Ovary (tissue), 9 donors: ENCODE results near the gene PRM2. TPM values are rescaled to one million over a fixed set of nuclear protein-coding genes. Genes with fewer than 3 reads are reported as not detected.
"Not testable (repeated sequence)": the region's sequence is repeated elsewhere in the genome, so short reads cannot be mapped to it uniquely, and the experiment has no call there.

Experiments used
- DNase-seq, 5 donors: peaks; one replicate each; pipeline ENCODE4 v3.0.0-alpha.2; 2019 to 2020
- H3K27ac ChIP-seq, 2 donors: fragments of 200-600 bp; one replicate each; pipeline versions ENCODE4 v1.5.1 to v1.8.0; 2019 to 2022
- H3K27me3 ChIP-seq: fragments of 200-600 bp; one replicate; pipeline ENCODE4 v1.8.0; 2022
- H3K36me3 ChIP-seq: fragments of 200-600 bp; sonication (generic); one replicate; pipeline ENCODE4 v1.5.1; 2019
- H3K4me1 ChIP-seq: one replicate; pipeline ENCODE4 v1.8.1; 2013; ENCODE audit warnings: mild to moderate bottlenecking, moderate library complexity; ENCODE audit not compliant: insufficient read depth
- H3K4me3 ChIP-seq: fragments of 200-600 bp; sonication (generic); one replicate; pipeline ENCODE4 v1.5.1; 2017
- H3K9me3 ChIP-seq, 2 donors: fragments of 200-600 bp in 1 of 2; sonication (generic) in 1 of 2; one replicate each; pipeline versions ENCODE4 v1.5.1 to v1.8.1; 2013 to 2019; ENCODE audit warnings: mild to moderate bottlenecking in 1 of 2, moderate library complexity in 1 of 2
- EP300 ChIP-seq: sonication (generic); formaldehyde crosslinking; IDR thresholded peaks from one replicate; pipeline ENCODE4 v1.6.1; 2017; ENCODE audit warnings: antibody characterized with exemption
- POLR2A ChIP-seq: fragments of 450-650 bp; IDR thresholded peaks from one replicate; pipeline ENCODE4 v1.6.1; 2017; ENCODE audit warnings: antibody characterized with exemption, mild to moderate bottlenecking, moderate library complexity
- WGBS, 3 donors: extraction: QIAGEN DNeasy Blood & Tissue Kit in 1 of 3; methylation state at CpG; one replicate each; pipeline versions ENCODE4 v1.1.5 to v1.1.7; 2013 to 2017; 5-methylcytosine and 5-hydroxymethylcytosine counted together
- intact Hi-C, 4 donors: fragments of 100-400 bp; cut with DNase I; formaldehyde crosslinking; loops; one replicate each; pipeline versions ENCODE4 v1.11.0 to v1.15.1; 2022 to 2023
- polyA plus RNA-seq, 2 donors: library from polyadenylated mRNA; stranded (reverse); fragments of 200-250 nt in 1 of 2; fragments of 350-450 nt in 1 of 2; fragmentation: Illumina TruSeq in 1 of 2; extraction: RNeasy Lipid Tissue Mini Kit (QIAGEN cat#74804) in 1 of 2; gene quantifications; one replicate each; pipeline ENCODE4 v1.2.3, GENCODE V29; 2013 to 2014
- total RNA-seq, 7 donors: library from RNA; depleted of rRNA in 2 of 7; stranded (reverse); fragments of >200 nt in 2 of 7; fragmentation: NEBNext Ultra II Directional in 3 of 7; extraction: Animal tissue kit (Norgen Biotek cat#: 25700) in 3 of 7; gene quantifications; one replicate each; pipeline versions ENCODE4 v1.1.0 to v1.2.4, GENCODE V29; 2016 to 2023
- TF ChIP-seq, protein P1 (sequence below), 3 donors: fragments of 450-650 bp in 2 of 3; fragments of 200-600 bp in 1 of 3; IDR thresholded peaks; one replicate each; pipeline versions ENCODE4 v1.5.1 to v1.8.0; 2016 to 2022; ENCODE audit warnings: antibody characterized with exemption in 3 of 3, mild to moderate bottlenecking in 1 of 3
- donor health status: DM: no; HTN: no; CAD: no; lungs with moderate emphysema.
- donor health status: DM: no; HTN: no; CAD: no.
- donor health status: Bipolar disorder and iron deficiency.
- donor health status: DM: yes; HTN: yes; CAD: no.
- donor health status: DM: no; HTN: no; CAD: no.
- donor health status: DM: yes; HTN: yes; CAD: no.

Gene PRM2
- total and polyA plus RNA-seq, 9 donors = not detected

DNA sequence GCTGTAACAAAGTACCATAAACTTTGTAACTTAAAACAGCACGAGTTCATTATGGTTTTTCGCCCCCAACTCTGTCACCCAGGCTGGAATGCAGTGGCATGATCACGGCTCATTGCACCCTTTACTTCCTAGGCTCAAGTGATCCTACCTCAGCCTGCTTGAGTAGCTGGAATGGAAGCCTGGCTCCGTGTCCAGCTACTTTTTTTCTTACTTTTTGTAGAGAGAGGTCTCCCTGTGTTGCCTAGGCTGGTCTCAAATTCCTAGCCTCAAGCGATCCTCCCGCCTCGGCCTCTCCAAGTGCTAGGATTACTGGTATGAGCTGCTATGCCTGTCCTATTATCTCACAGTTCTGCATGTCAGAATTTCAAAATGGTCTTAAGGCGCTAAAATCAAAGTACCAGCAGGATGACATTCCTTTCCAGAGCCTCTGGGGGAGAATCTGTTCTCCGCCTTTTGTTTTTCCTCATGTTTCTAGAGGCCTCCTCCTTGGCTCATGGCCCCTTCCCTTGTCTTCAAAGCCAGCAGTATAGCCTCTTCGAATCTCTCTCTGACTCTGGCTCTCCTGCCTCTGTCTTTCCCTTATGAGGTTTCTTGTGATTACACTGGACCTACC lies 14.9 kb upstream of the PRM2 start:
- no peak overlapping the region for H3K27ac ChIP-seq
- H3K9me3 ChIP-seq = no peaks in the 10 kb centered on the region
- no peak overlapping the region for H3K4me3 ChIP-seq
- intact Hi-C loops = no loop called here
- no peaks in the 10 kb centered on the region for H3K4me1 ChIP-seq
- H3K36me3 ChIP-seq = no peaks in the 10 kb centered on the region
- no peak for DNase-seq
- no peak for TF ChIP-seq POLR2A
- TF ChIP-seq, protein P1, sequence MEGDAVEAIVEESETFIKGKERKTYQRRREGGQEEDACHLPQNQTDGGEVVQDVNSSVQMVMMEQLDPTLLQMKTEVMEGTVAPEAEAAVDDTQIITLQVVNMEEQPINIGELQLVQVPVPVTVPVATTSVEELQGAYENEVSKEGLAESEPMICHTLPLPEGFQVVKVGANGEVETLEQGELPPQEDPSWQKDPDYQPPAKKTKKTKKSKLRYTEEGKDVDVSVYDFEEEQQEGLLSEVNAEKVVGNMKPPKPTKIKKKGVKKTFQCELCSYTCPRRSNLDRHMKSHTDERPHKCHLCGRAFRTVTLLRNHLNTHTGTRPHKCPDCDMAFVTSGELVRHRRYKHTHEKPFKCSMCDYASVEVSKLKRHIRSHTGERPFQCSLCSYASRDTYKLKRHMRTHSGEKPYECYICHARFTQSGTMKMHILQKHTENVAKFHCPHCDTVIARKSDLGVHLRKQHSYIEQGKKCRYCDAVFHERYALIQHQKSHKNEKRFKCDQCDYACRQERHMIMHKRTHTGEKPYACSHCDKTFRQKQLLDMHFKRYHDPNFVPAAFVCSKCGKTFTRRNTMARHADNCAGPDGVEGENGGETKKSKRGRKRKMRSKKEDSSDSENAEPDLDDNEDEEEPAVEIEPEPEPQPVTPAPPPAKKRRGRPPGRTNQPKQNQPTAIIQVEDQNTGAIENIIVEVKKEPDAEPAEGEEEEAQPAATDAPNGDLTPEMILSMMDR (IDR thresholded peaks at IDR 0.05) = no peak
- no peak for TF ChIP-seq EP300
- WGBS, 3 donors = 52 to 55% (median 53%) methylated on average over 10 of the region's 10 CpGs
- H3K27me3 ChIP-seq = no peaks in the 10 kb centered on the region

DNA sequence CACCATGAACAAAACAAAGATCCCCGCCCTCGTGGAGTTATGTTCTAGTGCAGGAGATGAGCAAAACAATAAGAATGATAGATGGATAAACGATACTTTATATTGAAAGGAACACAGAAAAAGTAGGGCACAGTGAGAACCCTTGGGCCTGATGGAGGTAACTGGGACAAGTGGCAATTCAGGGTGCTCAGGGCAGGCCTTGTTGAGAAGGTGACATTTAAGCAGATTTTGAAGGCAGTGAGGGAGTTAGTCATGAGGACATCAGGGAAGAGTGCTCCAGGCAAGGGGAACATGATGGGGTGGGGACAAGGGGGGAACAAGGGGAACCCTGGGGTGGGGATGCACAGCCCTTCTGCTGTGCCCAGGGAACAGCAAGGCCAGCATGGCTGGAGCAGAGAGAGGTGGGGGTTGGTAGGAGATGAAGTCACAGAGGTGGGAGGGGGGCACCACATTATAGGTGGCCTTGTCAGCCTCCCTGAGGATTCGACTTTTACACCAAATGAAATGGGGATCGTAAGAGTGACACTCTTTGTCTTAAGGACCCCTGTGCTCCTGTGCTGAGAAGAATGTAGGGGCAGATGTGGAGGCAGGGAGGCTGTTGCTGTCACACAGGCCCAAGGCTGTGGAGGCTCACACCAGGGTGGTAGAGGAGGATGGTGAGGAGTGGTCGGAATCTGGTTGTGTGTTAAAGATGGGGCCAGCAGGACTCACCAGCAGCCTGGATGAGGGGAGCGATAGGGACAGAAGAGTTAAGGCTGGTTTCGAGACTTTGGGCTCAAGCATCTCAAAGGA lies 14.0 kb upstream of the PRM2 start:
- 91 to 95% (median 94%) methylated on average over 8 of the region's 8 CpGs for WGBS, 3 donors
- no peaks in the 10 kb centered on the region for H3K36me3 ChIP-seq
- intact Hi-C loops = no loop called here
- no peak overlapping the region for H3K4me3 ChIP-seq
- TF ChIP-seq EP300 (no peak), POLR2A (no peak)
- TF ChIP-seq, protein P1 (IDR thresholded peaks at IDR 0.05) = no peak
- no peaks in the 10 kb centered on the region for H3K27me3 ChIP-seq
- H3K9me3 ChIP-seq = no peaks in the 10 kb centered on the region
- H3K4me1 ChIP-seq = no peaks in the 10 kb centered on the region
- no peak overlapping the region for H3K27ac ChIP-seq
- no peak for DNase-seq

DNA sequence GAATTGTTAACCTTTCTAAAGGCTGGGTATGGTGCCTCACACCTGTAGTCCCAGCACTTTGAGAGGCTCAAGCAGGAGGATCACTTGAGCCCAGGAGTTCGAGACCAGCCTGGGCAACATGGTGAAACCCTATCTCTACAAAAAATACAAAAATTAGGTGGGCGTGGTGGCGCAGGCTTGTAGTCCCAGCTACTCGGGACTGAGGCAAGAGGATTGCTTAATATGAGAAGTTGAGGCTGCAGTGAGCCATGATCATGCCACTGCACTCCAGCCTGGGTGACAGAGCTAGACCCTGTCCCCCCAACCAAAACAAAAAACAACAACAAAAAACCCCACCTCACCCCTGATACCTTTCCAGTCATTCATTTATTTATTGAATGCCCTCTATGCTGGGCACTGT lies 13.4 kb upstream of the PRM2 start:
- H3K27ac ChIP-seq, H3K27me3 ChIP-seq, H3K36me3 ChIP-seq, H3K9me3 ChIP-seq, H3K4me3 ChIP-seq, DNase-seq, intact Hi-C loops, H3K4me1 ChIP-seq: not testable (repeated sequence)
- WGBS, 3 donors = 90 to 95% (median 93%) methylated on average over 4 of the region's 4 CpGs

DNA sequence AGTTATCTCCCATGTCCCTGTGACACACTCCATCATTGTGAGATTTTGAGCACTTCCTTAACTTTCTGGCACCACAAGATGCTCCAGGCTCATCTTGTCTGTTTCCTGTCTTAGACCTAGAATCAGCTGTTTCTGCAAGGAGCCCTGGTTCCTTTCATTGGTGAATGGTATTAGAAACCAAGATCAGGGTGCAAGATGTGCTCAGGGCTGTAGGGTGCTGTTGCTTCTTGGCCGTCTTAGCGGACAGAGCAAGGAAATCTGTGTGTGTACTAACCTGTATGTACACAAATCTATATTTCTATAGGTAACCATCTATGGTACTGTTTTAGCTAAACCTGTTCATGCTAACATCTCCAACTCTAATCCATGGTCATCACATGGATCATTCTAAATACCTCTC lies 12.9 kb upstream of the PRM2 start:
- 96 to 100% (median 96%) methylated on average over 2 of the region's 2 CpGs for WGBS, 3 donors
- no peaks in the 10 kb centered on the region for H3K9me3 ChIP-seq
- H3K4me3 ChIP-seq = no peak overlapping the region
- H3K36me3 ChIP-seq = no peaks in the 10 kb centered on the region
- no peak for DNase-seq
- intact Hi-C loops = no loop called here
- no peaks in the 10 kb centered on the region for H3K27me3 ChIP-seq
- no peaks in the 10 kb centered on the region for H3K4me1 ChIP-seq
- no peak for TF ChIP-seq POLR2A
- no peak for TF ChIP-seq EP300
- TF ChIP-seq, protein P1 (IDR thresholded peaks at IDR 0.05) = no peak
- H3K27ac ChIP-seq = no peak overlapping the region

DNA sequence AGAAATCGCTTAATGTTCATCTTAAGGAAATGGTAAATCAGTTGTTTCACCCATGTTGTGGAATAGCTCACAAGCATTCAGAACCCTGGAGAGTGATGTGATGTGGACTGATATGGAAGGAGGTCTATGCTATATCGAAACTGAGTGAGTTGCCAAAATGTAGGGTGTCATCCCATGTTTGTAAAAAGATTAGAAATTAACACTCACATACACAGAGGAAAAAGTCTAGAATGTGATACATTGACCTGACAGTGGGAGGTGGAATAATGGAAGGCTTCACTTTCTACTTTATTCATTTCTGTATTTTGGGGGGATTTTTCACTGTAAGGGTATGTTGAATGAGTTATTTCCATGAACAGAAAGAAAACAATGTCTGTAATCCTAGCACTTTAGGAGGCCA lies 9.6 kb upstream of the PRM2 start:
- DNase-seq = no peak
- Histone ChIP-seq H3K4me3 (no peak overlapping the region), H3K27me3 (no peaks in the 10 kb centered on the region), H3K4me1 (no peaks in the 10 kb centered on the region), H3K36me3 (no peaks in the 10 kb centered on the region), H3K27ac (no peak overlapping the region), H3K9me3 (no peaks in the 10 kb centered on the region)
- WGBS, 3 donors = 73 to 79% (median 74%) methylated on average over 2 of the region's 2 CpGs
- intact Hi-C loops = no loop called here
- TF ChIP-seq EP300 (no peak), POLR2A (no peak)
